LHCN-M2 (cell line): Measurements from ENCODE around the gene CCNB1. TPM values are rescaled to one million over a fixed set of nuclear protein-coding genes. Genes with fewer than 3 reads are reported as not detected.

Experiments
- total RNA-seq: library from RNA; depleted of rRNA; stranded (reverse); fragments of >200 nt; gene quantifications from 2 replicates; pipeline ENCODE4 v1.2.3, GENCODE V29; 2014; rRNA removed

CCNB1 gene
- total RNA-seq, 1 experiment from 2014 or later, result 376 TPM

Other genes starting within 250 kb of the CCNB1 start
- gene SLC30A5, start 73.1 kb upstream of the CCNB1 start, total RNA-seq, result 42.9 and 53.7 TPM in 2 replicates
- 58.3 and 67.9 TPM in 2 replicates for gene CENPH, start 22.4 kb downstream of the CCNB1 start, total RNA-seq
- gene CDK7, start 67.7 kb downstream of the CCNB1 start, total RNA-seq, result 38.3 and 43.3 TPM in 2 replicates
- 0.83 and 1.1 TPM in 2 replicates for gene CCDC125, start 165.7 kb downstream of the CCNB1 start, total RNA-seq
- gene AK6, start 202.4 kb downstream of the CCNB1 start, total RNA-seq, result 24.1 and 43.7 TPM in 2 replicates
- 75.7 and 84.4 TPM in 2 replicates for gene TAF9, start 202.4 kb downstream of the CCNB1 start, total RNA-seq
- 21.7 and 24.7 TPM in 2 replicates for gene RAD17, start 202.7 kb downstream of the CCNB1 start, total RNA-seq
- gene MARVELD2, start 248.0 kb downstream of the CCNB1 start, total RNA-seq, result 0.26 TPM in 1 of 2 replicates, not detected in the other